Measurements from ENCODE around the gene NEUROG2.
"Not testable (repeated sequence)": the region's sequence is repeated elsewhere in the genome, so short reads cannot be mapped to it uniquely, and the experiment has no call there.

The NEUROG2 gene

GRCh38 chr4:112516066-112516470, at the start of gene NEUROG2:
TSS of gene NEUROG2 (minus strand) at chr4:112516180. CDS start at chr4:112515475, 705 bp downstream.
- no peak for DNase-seq (ENCODE audit: low spot score)
- peak within 1 kb of the TSS; percentile 85 for H3K4me3 Mint-ChIP-seq
- peak within 1 kb of the TSS; percentile 81 for H3K27ac Mint-ChIP-seq
- peaks cover 92% of the 10 kb centered on the region for H3K27me3 Mint-ChIP-seq (ENCODE audit: low read depth)
- peaks cover 53% of the 10 kb centered on the region for H3K4me1 Mint-ChIP-seq (ENCODE audit: low read depth)
- H3K36me3 Mint-ChIP-seq (ENCODE audit: low read depth): no peaks in the 10 kb centered on the region
- H3K9me3 Mint-ChIP-seq: no peaks in the 10 kb centered on the region

- H3K4me1 Mint-ChIP-seq (ENCODE audit: low read depth): peaks cover 7% of the 10 kb centered on the region
- no peak overlapping the region for H3K4me3 Mint-ChIP-seq
- DNase-seq (ENCODE audit: low spot score): no peak
- no peaks in the 10 kb centered on the region for H3K9me3 Mint-ChIP-seq
- no peaks in the 10 kb centered on the region for H3K27me3 Mint-ChIP-seq (ENCODE audit: low read depth)
- H3K36me3 Mint-ChIP-seq (ENCODE audit: low read depth): peaks cover 30% of the 10 kb centered on the region
- H3K27ac Mint-ChIP-seq: no peak overlapping the region
These were observed 48.8 kb upstream of the NEUROG2 start for GRCh38 chr4:112564706-112565270.

- no peak overlapping the region for H3K4me3 Mint-ChIP-seq
- no peaks in the 10 kb centered on the region for H3K9me3 Mint-ChIP-seq
- DNase-seq (ENCODE audit: low spot score): no peak
- H3K27me3 Mint-ChIP-seq (ENCODE audit: low read depth): no peaks in the 10 kb centered on the region
- no peak overlapping the region for H3K27ac Mint-ChIP-seq
- peaks cover 7% of the 10 kb centered on the region for H3K4me1 Mint-ChIP-seq (ENCODE audit: low read depth)
- peaks cover 35% of the 10 kb centered on the region for H3K36me3 Mint-ChIP-seq (ENCODE audit: low read depth)
These were observed 47.6 kb upstream of the NEUROG2 start for GRCh38 chr4:112563431-112564200.

- H3K4me1 Mint-ChIP-seq (ENCODE audit: low read depth): peaks cover 7% of the 10 kb centered on the region
- peaks cover 31% of the 10 kb centered on the region for H3K36me3 Mint-ChIP-seq (ENCODE audit: low read depth)
- no peak overlapping the region for H3K4me3 Mint-ChIP-seq
- DNase-seq (ENCODE audit: low spot score): no peak
- no peaks in the 10 kb centered on the region for H3K9me3 Mint-ChIP-seq
- no peaks in the 10 kb centered on the region for H3K27me3 Mint-ChIP-seq (ENCODE audit: low read depth)
- no peak overlapping the region for H3K27ac Mint-ChIP-seq
These were observed 46.4 kb upstream of the NEUROG2 start for GRCh38 chr4:112562254-112562879.

GRCh38 chr4:112560084-112560483, 44.1 kb upstream of the NEUROG2 start:
- H3K36me3 Mint-ChIP-seq (ENCODE audit: low read depth): peaks cover 21% of the 10 kb centered on the region
- H3K27me3 Mint-ChIP-seq (ENCODE audit: low read depth): no peaks in the 10 kb centered on the region
- no peak for DNase-seq (ENCODE audit: low spot score)
- no peak overlapping the region for H3K27ac Mint-ChIP-seq
- H3K4me1 Mint-ChIP-seq (ENCODE audit: low read depth): peaks cover 7% of the 10 kb centered on the region
- no peak overlapping the region for H3K4me3 Mint-ChIP-seq
- H3K9me3 Mint-ChIP-seq: no peaks in the 10 kb centered on the region

- Mint-ChIP-seq H3K27me3 (ENCODE audit: low read depth) (no peaks in the 10 kb centered on the region), H3K4me3 (no peak overlapping the region), H3K9me3 (no peaks in the 10 kb centered on the region), H3K36me3 (ENCODE audit: low read depth) (peaks cover 29% of the 10 kb centered on the region), H3K27ac (no peak overlapping the region), H3K4me1 (ENCODE audit: low read depth) (peaks cover 7% of the 10 kb centered on the region)
- no peak for DNase-seq (ENCODE audit: low spot score)
These were observed 43.1 kb upstream of the NEUROG2 start for GRCh38 chr4:112559053-112559452.

GRCh38 chr4:112557676-112558411, 41.9 kb upstream of the NEUROG2 start:
- H3K9me3 Mint-ChIP-seq: no peaks in the 10 kb centered on the region
- H3K36me3 Mint-ChIP-seq (ENCODE audit: low read depth): peaks cover 30% of the 10 kb centered on the region
- no peak for DNase-seq (ENCODE audit: low spot score)
- no peak overlapping the region for H3K27ac Mint-ChIP-seq
- peaks cover 7% of the 10 kb centered on the region for H3K4me1 Mint-ChIP-seq (ENCODE audit: low read depth)
- H3K27me3 Mint-ChIP-seq (ENCODE audit: low read depth): no peaks in the 10 kb centered on the region
- H3K4me3 Mint-ChIP-seq: no peak overlapping the region

- H3K4me1 Mint-ChIP-seq (ENCODE audit: low read depth); H3K27ac Mint-ChIP-seq; DNase-seq (ENCODE audit: low spot score); H3K9me3 Mint-ChIP-seq; H3K4me3 Mint-ChIP-seq; H3K27me3 Mint-ChIP-seq (ENCODE audit: low read depth): not testable (repeated sequence)
- H3K36me3 Mint-ChIP-seq (ENCODE audit: low read depth): peaks cover 15% of the 10 kb centered on the region
These were observed 38.3 kb upstream of the NEUROG2 start for GRCh38 chr4:112554271-112554670.

- Mint-ChIP-seq H3K9me3 (no peaks in the 10 kb centered on the region), H3K36me3 (ENCODE audit: low read depth) (peaks cover 15% of the 10 kb centered on the region), H3K4me1 (ENCODE audit: low read depth) (no peaks in the 10 kb centered on the region), H3K27me3 (ENCODE audit: low read depth) (no peaks in the 10 kb centered on the region), H3K4me3 (no peak overlapping the region), H3K27ac (no peak overlapping the region)
- DNase-seq (ENCODE audit: low spot score): no peak
These were observed 36.7 kb upstream of the NEUROG2 start for GRCh38 chr4:112552668-112553067.

- Mint-ChIP-seq H3K4me3 (no peak overlapping the region), H3K27ac (no peak overlapping the region), H3K9me3 (no peaks in the 10 kb centered on the region), H3K36me3 (ENCODE audit: low read depth) (peaks cover 19% of the 10 kb centered on the region), H3K27me3 (ENCODE audit: low read depth) (no peaks in the 10 kb centered on the region), H3K4me1 (ENCODE audit: low read depth) (no peaks in the 10 kb centered on the region)
- DNase-seq (ENCODE audit: low spot score): no peak
These were observed 34.7 kb upstream of the NEUROG2 start for GRCh38 chr4:112550728-112551127.

- DNase-seq (ENCODE audit: low spot score): no peak
- Mint-ChIP-seq H3K4me1 (ENCODE audit: low read depth) (no peaks in the 10 kb centered on the region), H3K36me3 (ENCODE audit: low read depth) (peaks cover 10% of the 10 kb centered on the region), H3K9me3 (no peaks in the 10 kb centered on the region), H3K27ac (no peak overlapping the region), H3K4me3 (no peak overlapping the region), H3K27me3 (ENCODE audit: low read depth) (no peaks in the 10 kb centered on the region)
These were observed 30.5 kb upstream of the NEUROG2 start for GRCh38 chr4:112546476-112546875.

GRCh38 chr4:112545346-112545745, 29.4 kb upstream of the NEUROG2 start:
- Mint-ChIP-seq H3K9me3 (no peaks in the 10 kb centered on the region), H3K4me3 (no peak overlapping the region), H3K36me3 (ENCODE audit: low read depth) (peaks cover 10% of the 10 kb centered on the region), H3K27me3 (ENCODE audit: low read depth) (no peaks in the 10 kb centered on the region), H3K27ac (no peak overlapping the region), H3K4me1 (ENCODE audit: low read depth) (no peaks in the 10 kb centered on the region)
- no peak for DNase-seq (ENCODE audit: low spot score)

GRCh38 chr4:112540695-112541094, 24.7 kb upstream of the NEUROG2 start:
- Mint-ChIP-seq H3K4me1 (ENCODE audit: low read depth) (no peaks in the 10 kb centered on the region), H3K27me3 (ENCODE audit: low read depth) (no peaks in the 10 kb centered on the region), H3K9me3 (no peaks in the 10 kb centered on the region), H3K36me3 (ENCODE audit: low read depth) (peaks cover 6% of the 10 kb centered on the region), H3K27ac (no peak overlapping the region), H3K4me3 (no peak overlapping the region)
- no peak for DNase-seq (ENCODE audit: low spot score)

- H3K27me3 Mint-ChIP-seq (ENCODE audit: low read depth): peaks cover 9% of the 10 kb centered on the region
- no peak for DNase-seq (ENCODE audit: low spot score)
- no peaks in the 10 kb centered on the region for H3K36me3 Mint-ChIP-seq (ENCODE audit: low read depth)
- H3K4me1 Mint-ChIP-seq (ENCODE audit: low read depth): no peaks in the 10 kb centered on the region
- no peaks in the 10 kb centered on the region for H3K9me3 Mint-ChIP-seq
- no peak overlapping the region for H3K27ac Mint-ChIP-seq
- no peak overlapping the region for H3K4me3 Mint-ChIP-seq
These were observed 20.1 kb upstream of the NEUROG2 start for GRCh38 chr4:112536123-112536522.

All from T-helper 2 cell treated with Interferon-gamma antibody and Interleukin-4, amounts not matched to agents 5 μg/mL and 100 μg/mL, for 36 hours (primary cell).